GM12873 (cell line): ENCODE measurements around the gene TAX1BP3.

Experiments used
- TF ChIP-seq, protein P1 (sequence below): IDR thresholded peaks from 2 replicates; pipeline ENCODE4 v1.5.1; 2012; ENCODE audit warnings: low read depth, mild to moderate bottlenecking, moderate library complexity, low read length, control low read depth; ENCODE audit not compliant: insufficient read depth; ENCODE audit errors: missing control alignments

TAX1BP3 gene

DNA sequence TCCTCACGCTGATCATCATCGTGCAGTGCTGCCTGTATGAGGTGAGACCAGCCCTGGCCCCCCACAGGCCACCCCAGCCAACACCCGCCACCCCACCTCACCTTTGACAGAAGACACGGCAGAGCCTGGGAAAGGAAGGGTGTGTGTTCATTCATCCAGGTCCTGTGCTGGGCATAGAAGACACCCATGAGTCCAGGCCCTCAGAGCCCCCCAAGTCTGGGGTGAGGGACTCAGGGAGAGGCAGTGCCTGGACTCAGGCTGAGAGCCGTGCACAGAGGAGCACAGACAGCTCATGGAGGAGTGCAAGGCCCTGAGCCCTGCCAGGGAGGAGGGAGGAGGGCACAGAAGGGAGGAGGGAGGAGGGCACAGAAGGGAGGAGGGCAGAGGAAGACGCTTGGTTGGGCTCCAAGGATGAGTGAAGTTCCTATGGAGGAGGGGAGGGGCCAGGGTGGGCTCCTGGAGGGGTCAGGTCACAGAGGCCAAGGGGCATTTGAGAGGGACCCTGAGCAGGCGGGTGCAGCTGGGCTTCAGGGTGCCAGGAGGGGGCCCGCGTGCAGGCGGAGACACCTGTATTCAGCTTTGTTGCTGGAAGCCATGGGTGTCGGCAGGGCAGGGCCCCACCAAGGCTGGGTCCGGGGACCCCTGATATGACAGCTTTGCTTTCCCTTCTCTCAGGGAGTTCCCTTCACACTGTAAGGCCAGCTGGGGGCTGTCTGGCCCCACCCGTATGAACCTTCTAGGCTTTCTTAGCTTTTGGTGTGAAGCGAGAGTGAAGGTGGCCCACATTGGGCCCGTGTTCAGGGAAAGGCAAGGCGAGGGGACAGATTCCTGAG is 11.4 kb downstream of the TAX1BP3 start:
- TF ChIP-seq, protein P1, sequence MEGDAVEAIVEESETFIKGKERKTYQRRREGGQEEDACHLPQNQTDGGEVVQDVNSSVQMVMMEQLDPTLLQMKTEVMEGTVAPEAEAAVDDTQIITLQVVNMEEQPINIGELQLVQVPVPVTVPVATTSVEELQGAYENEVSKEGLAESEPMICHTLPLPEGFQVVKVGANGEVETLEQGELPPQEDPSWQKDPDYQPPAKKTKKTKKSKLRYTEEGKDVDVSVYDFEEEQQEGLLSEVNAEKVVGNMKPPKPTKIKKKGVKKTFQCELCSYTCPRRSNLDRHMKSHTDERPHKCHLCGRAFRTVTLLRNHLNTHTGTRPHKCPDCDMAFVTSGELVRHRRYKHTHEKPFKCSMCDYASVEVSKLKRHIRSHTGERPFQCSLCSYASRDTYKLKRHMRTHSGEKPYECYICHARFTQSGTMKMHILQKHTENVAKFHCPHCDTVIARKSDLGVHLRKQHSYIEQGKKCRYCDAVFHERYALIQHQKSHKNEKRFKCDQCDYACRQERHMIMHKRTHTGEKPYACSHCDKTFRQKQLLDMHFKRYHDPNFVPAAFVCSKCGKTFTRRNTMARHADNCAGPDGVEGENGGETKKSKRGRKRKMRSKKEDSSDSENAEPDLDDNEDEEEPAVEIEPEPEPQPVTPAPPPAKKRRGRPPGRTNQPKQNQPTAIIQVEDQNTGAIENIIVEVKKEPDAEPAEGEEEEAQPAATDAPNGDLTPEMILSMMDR = no peak

DNA sequence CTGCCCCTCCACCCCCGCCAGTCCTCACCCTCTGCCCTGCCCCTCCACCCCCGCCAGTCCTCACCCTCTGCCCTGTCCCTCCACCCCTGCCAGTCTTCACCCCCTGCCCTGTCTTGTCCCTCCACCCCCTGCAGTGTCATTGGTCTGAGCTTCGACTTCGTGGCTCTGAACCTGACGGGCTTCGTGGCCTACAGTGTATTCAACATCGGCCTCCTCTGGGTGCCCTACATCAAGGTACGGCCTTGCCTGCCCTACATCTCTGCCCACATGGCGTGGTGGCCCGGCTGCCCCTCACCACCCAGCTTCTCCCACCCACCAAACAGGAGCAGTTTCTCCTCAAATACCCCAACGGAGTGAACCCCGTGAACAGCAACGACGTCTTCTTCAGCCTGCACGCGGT is 12.0 kb downstream of the TAX1BP3 start:
- TF ChIP-seq, protein P1 = no peak

DNA sequence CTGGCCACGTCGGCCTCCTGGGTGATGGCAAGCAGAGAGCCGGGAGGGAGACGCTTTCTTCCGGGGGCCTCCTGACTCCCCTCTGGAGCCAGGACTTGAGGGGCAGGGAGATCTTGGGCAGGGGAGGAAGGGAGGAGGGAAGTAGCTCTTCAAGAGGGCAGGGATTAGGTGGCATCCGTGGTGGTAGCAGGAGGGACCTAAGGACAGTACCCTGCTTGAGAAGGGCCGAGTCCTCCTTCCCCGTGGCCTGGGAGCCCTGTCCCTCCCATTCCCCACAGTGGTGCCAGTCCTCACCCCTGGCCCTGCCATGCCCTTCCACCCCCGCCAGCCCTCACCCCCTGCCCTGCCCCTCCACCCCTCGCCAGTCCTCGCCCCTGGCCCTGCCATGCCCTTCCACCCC is 12.6 kb downstream of the TAX1BP3 start:
- TF ChIP-seq, protein P1 = no peak

DNA sequence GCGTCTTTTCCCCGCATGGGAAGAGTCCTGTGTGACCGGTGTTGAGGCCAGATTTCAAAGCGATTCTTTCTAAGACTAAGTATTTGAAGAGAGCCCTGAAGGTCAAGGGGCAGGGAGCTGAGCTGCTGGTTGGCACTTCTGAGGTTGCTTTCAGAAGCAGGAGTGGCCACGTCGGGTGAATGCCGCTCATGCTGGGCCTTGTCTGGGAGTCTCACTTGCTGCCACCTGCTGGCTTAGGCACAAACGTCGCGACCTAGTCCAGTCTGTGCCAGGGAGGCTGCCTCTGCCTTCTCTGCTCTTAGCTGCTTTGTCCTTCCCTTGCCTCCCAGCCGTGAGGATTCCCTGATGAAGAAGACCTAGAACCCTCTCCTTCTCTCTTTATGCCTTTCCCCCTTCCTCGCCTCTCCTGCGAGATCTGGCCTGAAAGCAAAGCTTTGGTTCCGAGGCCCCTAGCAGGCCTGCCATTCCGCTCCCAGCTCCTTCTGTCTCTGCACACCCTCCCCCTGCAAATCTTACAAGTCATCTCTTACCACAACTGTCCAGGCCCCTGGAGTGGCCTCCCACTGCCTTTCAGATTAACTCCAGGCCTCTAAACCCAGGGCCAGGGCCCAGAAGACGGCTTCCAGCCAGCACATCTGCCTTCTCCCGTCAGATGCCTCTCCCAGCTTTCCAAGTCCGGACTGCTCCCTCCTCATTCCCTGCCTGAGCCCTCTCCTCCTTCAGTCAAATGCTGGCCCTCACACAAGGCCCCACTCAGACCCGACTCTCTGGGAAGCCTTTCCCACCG is 20.4 kb downstream of the TAX1BP3 start:
- TF ChIP-seq, protein P1 = peak; percentile 54

DNA sequence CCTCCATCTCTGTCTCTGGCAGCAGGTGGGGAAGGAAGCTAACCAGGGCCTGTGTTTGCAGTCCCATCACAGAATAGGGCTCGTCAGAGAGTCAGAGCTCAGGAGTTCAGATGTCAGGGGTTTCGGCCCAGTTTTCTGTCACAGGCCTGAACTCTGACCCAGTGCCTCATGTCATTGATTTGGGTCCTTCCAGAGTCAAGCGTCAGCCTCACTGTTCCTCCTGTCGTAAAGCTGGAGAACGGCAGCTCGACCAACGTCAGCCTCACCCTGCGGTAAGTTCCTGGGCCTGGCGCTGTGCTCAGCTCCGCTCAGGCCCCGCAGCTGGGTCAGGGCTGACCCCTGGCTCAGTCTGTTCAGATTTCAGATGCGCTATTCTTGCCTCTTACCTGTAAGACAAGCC is 21.1 kb downstream of the TAX1BP3 start:
- TF ChIP-seq, protein P1 = no peak

DNA sequence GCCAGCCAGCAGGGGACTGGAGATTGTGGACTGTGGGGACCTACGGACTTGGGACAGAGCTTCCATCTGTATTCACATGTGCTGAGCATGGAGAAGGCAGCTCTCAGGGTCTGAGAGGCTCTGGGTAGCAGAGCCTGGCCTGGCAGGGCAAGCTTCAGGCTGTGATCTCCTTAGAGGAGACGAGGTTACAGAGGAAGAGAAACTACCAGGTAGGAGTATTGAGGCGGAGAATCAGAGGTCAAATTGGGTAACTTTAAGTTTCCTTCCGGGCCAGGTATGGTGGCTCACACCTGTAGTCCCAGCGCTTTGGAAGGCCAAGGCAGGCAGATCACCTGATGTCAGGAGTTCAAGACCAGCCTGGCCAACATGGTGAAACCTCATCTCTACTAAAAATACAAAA is 23.1 kb downstream of the TAX1BP3 start:
- TF ChIP-seq, protein P1 = no peak

DNA sequence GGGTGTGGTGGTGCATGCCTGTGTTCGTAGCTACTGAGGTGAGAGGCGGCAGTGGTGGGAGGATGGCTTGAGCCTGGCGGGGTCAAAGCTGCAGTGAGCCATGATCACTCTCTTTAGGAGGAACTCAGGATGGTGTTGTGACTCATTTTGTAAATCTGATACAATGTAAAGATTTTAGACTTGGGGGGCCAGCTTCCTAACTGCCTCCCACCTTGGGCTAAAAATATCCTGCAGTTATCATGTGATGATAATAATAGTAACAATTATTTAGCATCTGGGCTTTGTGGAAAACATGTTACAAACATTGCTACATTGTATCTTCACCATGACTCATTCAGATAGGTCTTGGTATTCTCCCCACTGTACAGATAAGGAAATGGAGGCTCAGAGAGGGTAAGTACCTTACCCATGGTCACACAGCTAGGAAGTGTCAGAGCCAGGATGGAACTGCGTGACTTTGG is 24.5 kb downstream of the TAX1BP3 start:
- TF ChIP-seq, protein P1 = no peak
